Neuron (in vitro differentiated cells): ENCODE data around the gene UBFD1.
A peak's percentile ranks its signal among the peaks of the same experiment; 100 is the strongest.
"Not testable (repeated sequence)": the region's sequence is repeated elsewhere in the genome, so short reads cannot be mapped to it uniquely, and the experiment has no call there.

Experiments used
- H2AFZ ChIP-seq: one replicate; pipeline ENCODE4 v1.6.1; 2013; ENCODE audit warnings: low read depth, mild to moderate bottlenecking, inconsistent platforms, low read length, moderate library complexity
- H3K27me3 ChIP-seq: one replicate; pipeline ENCODE4 v1.6.1; 2013; ENCODE audit warnings: low read length; ENCODE audit not compliant: insufficient read depth
- H3K36me3 ChIP-seq: one replicate; pipeline ENCODE4 v1.6.1; 2013; ENCODE audit warnings: low read length; ENCODE audit not compliant: insufficient read depth
- H3K4me1 ChIP-seq: one replicate; pipeline ENCODE4 v1.6.1; 2013; ENCODE audit warnings: low read length; ENCODE audit not compliant: insufficient read depth
- H3K4me3 ChIP-seq: 2 replicates; pipeline ENCODE4 v1.5.1; 2013; ENCODE audit warnings: mild to moderate bottlenecking, low read length, moderate library complexity
- H3K9me3 ChIP-seq: one replicate; pipeline ENCODE4 v1.6.1; 2013; ENCODE audit warnings: low read length

Gene UBFD1

GRCh38 chr16:23580391-23580790 lies 22.9 kb downstream of the UBFD1 start:
- Histone ChIP-seq H3K4me3 (no peak overlapping the region), H2AFZ (no peak overlapping the region), H3K36me3 (peaks cover 50% of the 10 kb centered on the region), H3K9me3 (no peaks in the 10 kb centered on the region), H3K27me3 (no peaks in the 10 kb centered on the region), H3K4me1 (no peaks in the 10 kb centered on the region)

GRCh38 chr16:23581764-23582163 lies 24.2 kb downstream of the UBFD1 start:
- Histone ChIP-seq H3K27me3 (no peaks in the 10 kb centered on the region), H2AFZ (no peak overlapping the region), H3K4me3 (no peak overlapping the region), H3K36me3 (peaks cover 57% of the 10 kb centered on the region), H3K9me3 (no peaks in the 10 kb centered on the region), H3K4me1 (no peaks in the 10 kb centered on the region)

- not testable (repeated sequence) for H3K9me3 ChIP-seq, H2AFZ ChIP-seq, H3K4me3 ChIP-seq, H3K4me1 ChIP-seq, H3K27me3 ChIP-seq
- peaks cover 64% of the 10 kb centered on the region for H3K36me3 ChIP-seq
These were observed 25.7 kb downstream of the UBFD1 start for GRCh38 chr16:23583271-23583670.

- Histone ChIP-seq H3K36me3 (peaks cover 61% of the 10 kb centered on the region), H3K27me3 (no peaks in the 10 kb centered on the region), H2AFZ (no peak overlapping the region), H3K4me1 (no peaks in the 10 kb centered on the region), H3K9me3 (no peaks in the 10 kb centered on the region), H3K4me3 (no peak overlapping the region)
These were observed 26.9 kb downstream of the UBFD1 start for GRCh38 chr16:23584186-23585076.

- H3K4me1 ChIP-seq = no peaks in the 10 kb centered on the region
- H3K36me3 ChIP-seq = peaks cover 64% of the 10 kb centered on the region
- H3K9me3 ChIP-seq = no peaks in the 10 kb centered on the region
These were observed 30.2 kb downstream of the UBFD1 start for GRCh38 chr16:23587726-23588125.

GRCh38 chr16:23590181-23590580 lies 32.7 kb downstream of the UBFD1 start:
- peaks cover 66% of the 10 kb centered on the region for H3K36me3 ChIP-seq
- H2AFZ ChIP-seq = no peak overlapping the region
- H3K4me1 ChIP-seq = peaks cover 2% of the 10 kb centered on the region
- H3K9me3 ChIP-seq = no peaks in the 10 kb centered on the region
- H3K27me3 ChIP-seq = no peaks in the 10 kb centered on the region
- no peak overlapping the region for H3K4me3 ChIP-seq

More at GRCh38 chr16:23587726-23588125, 30.2 kb downstream of the UBFD1 start:
- Histone ChIP-seq H3K4me3 (no peak overlapping the region), H2AFZ (no peak overlapping the region), H3K27me3 (no peaks in the 10 kb centered on the region)

GRCh38 chr16:23594186-23594585 lies 36.7 kb downstream of the UBFD1 start:
- H3K27me3 ChIP-seq = no peaks in the 10 kb centered on the region
- no peak overlapping the region for H3K4me3 ChIP-seq
- peaks cover 44% of the 10 kb centered on the region for H3K36me3 ChIP-seq
- H3K4me1 ChIP-seq = peaks cover 5% of the 10 kb centered on the region
- no peaks in the 10 kb centered on the region for H3K9me3 ChIP-seq
- no peak overlapping the region for H2AFZ ChIP-seq

GRCh38 chr16:23595246-23595950 lies 37.9 kb downstream of the UBFD1 start:
- Histone ChIP-seq H3K9me3 (no peaks in the 10 kb centered on the region), H3K4me3 (peak overlapping the region; percentile 100), H3K4me1 (peaks cover 5% of the 10 kb centered on the region)

GRCh38 chr16:23595951-23596720 lies 38.6 kb downstream of the UBFD1 start, which contains the start of gene NDUFAB1:
Gene NDUFAB1 (minus strand): TSS chr16:23596316. CDS start chr16:23596290, 26 bp downstream.
- H2AFZ ChIP-seq = peak within 1 kb of the TSS; percentile 82
- peaks cover 31% of the 10 kb centered on the region for H3K36me3 ChIP-seq
- H3K9me3 ChIP-seq = no peaks in the 10 kb centered on the region
- H3K4me3 ChIP-seq = peak within 1 kb of the TSS; percentile 100
- H3K27me3 ChIP-seq = no peaks in the 10 kb centered on the region
- H3K4me1 ChIP-seq = peaks cover 5% of the 10 kb centered on the region

More at GRCh38 chr16:23595246-23595950, 37.9 kb downstream of the UBFD1 start:
- Histone ChIP-seq H3K36me3 (peaks cover 34% of the 10 kb centered on the region), H3K27me3 (no peaks in the 10 kb centered on the region), H2AFZ (peak overlapping the region; percentile 82)

- peaks cover 30% of the 10 kb centered on the region for H3K36me3 ChIP-seq
- H3K9me3 ChIP-seq = no peaks in the 10 kb centered on the region
- no peak overlapping the region for H3K4me3 ChIP-seq
These were observed 39.7 kb downstream of the UBFD1 start for GRCh38 chr16:23597003-23597756.

GRCh38 chr16:23607726-23608125 lies 50.2 kb downstream of the UBFD1 start:
- Histone ChIP-seq H3K9me3 (no peaks in the 10 kb centered on the region), H2AFZ (no peak overlapping the region), H3K4me3 (no peak overlapping the region), H3K36me3 (peaks cover 39% of the 10 kb centered on the region), H3K4me1 (no peaks in the 10 kb centered on the region), H3K27me3 (no peaks in the 10 kb centered on the region)

More at GRCh38 chr16:23597003-23597756, 39.7 kb downstream of the UBFD1 start:
- Histone ChIP-seq H3K27me3 (no peaks in the 10 kb centered on the region), H2AFZ (no peak overlapping the region), H3K4me1 (peaks cover 5% of the 10 kb centered on the region)

- H3K36me3 ChIP-seq = peaks cover 41% of the 10 kb centered on the region
- H3K9me3 ChIP-seq = no peaks in the 10 kb centered on the region
- no peaks in the 10 kb centered on the region for H3K27me3 ChIP-seq
- no peaks in the 10 kb centered on the region for H3K4me1 ChIP-seq
- H3K4me3 ChIP-seq = no peak overlapping the region
- H2AFZ ChIP-seq = no peak overlapping the region
These were observed 50.7 kb downstream of the UBFD1 start for GRCh38 chr16:23608194-23608593.
